Astrocyte of the spinal cord (primary cell): ENCODE measurements around the gene AP5S1.

ENCODE experiments used
- DNase-seq: peaks from one replicate; pipeline ENCODE4 v3.0.0; 2011; ENCODE audit warnings: low read depth, low spot score
- H3K4me3 ChIP-seq: 2 replicates; pipeline ENCODE4 v1.5.1; 2011; ENCODE audit warnings: low read depth, mild to moderate bottlenecking, low read length, moderate library complexity
- in situ Hi-C: cut with HindIII; loops from 2 replicates; pipeline ENCODE4 v1.10.0; 2017; ENCODE audit warnings: low sequenced_read_pairs
- TF ChIP-seq, protein P1 (sequence below): IDR thresholded peaks from 2 replicates; pipeline ENCODE4 v1.5.1; 2012; ENCODE audit warnings: low read depth, mild to moderate bottlenecking, low read length, inconsistent platforms

AP5S1 gene

DNA sequence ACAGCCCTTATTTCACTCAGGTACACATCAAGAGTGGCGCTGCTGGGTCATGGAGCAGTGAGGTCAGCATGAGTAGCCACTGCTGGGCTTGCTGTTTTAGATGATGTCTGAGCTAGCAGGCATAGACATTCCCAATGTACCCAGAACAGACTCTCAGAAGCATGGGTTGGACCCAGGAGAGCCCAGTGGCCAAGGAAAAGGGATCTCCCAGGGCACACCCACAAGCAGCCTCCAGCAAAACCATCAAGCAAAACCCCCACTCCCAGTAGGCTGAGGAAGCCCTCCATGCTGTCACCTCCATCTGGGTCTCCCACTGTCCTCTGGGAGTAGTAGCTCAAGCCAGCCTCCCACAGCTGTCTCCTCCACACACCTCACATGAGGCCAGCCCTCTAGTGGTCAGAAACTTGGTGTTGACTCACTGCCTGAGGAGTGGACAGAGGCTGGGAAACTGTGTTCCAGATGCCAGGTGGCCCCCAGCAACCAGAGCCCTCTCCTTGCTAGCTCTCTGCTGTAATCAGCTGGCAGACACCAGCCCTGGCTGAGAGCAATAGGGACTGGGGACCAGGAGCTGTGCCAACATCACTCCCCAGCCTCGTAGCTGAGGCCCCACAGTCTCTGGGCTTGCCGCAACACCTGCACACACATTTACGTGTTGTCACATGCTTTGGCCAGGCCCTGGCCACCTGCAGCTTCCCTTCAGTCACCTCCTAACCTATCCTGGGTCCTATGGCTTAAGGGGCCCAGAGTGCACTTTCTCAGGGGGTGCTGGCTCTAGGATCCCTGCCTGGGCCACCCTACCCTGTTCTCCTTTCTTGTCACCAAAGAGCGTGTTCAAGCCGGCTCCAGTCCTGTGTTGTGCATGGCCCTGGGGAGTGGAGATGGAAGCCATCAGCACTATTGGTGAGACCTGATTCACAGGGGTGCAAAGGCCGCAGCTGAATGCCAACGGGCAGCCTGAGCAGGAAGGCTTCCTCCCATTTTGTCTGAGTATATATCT lies 1.9 kb upstream of the AP5S1 start:
- TF ChIP-seq, protein P1, sequence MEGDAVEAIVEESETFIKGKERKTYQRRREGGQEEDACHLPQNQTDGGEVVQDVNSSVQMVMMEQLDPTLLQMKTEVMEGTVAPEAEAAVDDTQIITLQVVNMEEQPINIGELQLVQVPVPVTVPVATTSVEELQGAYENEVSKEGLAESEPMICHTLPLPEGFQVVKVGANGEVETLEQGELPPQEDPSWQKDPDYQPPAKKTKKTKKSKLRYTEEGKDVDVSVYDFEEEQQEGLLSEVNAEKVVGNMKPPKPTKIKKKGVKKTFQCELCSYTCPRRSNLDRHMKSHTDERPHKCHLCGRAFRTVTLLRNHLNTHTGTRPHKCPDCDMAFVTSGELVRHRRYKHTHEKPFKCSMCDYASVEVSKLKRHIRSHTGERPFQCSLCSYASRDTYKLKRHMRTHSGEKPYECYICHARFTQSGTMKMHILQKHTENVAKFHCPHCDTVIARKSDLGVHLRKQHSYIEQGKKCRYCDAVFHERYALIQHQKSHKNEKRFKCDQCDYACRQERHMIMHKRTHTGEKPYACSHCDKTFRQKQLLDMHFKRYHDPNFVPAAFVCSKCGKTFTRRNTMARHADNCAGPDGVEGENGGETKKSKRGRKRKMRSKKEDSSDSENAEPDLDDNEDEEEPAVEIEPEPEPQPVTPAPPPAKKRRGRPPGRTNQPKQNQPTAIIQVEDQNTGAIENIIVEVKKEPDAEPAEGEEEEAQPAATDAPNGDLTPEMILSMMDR = peak; percentile 84
- in situ Hi-C loops = no loop called here
- DNase-seq = peak; percentile 79
- no peak overlapping the region for H3K4me3 ChIP-seq

DNA sequence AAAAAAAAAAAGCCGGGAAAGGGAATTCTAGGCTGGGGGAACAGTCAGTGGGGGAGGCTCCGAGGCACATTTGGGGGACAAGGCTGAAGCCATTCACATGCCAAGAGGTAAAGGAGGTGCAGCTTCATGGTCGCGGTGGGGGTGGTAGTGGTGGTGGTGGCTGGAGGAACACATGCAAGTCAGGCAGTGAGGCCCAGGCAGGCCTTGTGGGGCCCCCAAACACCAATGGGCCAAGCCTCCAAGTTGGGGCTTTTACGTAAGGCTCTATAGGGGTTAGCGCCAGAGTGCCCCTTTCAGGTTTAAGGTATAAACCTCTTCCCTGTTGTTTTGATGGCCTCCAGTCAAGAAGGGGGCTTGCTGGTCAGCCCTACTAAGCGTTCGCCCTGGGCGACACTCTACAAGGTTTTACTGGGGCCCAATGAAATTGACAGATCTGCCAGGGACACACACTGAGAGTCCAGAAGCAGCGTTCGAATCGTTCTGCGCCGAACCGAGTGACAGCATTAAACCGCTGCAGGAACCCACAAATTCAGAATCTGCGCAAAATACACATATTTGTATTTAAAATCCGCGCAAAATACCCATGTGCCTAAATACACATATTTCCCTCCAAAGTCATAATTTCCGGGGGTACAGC lies 818 bp upstream of the AP5S1 start:
- no peak for DNase-seq
- peak overlapping the region; percentile 57 for H3K4me3 ChIP-seq
- in situ Hi-C loops = no loop called here
- TF ChIP-seq, protein P1 = no peak

DNA sequence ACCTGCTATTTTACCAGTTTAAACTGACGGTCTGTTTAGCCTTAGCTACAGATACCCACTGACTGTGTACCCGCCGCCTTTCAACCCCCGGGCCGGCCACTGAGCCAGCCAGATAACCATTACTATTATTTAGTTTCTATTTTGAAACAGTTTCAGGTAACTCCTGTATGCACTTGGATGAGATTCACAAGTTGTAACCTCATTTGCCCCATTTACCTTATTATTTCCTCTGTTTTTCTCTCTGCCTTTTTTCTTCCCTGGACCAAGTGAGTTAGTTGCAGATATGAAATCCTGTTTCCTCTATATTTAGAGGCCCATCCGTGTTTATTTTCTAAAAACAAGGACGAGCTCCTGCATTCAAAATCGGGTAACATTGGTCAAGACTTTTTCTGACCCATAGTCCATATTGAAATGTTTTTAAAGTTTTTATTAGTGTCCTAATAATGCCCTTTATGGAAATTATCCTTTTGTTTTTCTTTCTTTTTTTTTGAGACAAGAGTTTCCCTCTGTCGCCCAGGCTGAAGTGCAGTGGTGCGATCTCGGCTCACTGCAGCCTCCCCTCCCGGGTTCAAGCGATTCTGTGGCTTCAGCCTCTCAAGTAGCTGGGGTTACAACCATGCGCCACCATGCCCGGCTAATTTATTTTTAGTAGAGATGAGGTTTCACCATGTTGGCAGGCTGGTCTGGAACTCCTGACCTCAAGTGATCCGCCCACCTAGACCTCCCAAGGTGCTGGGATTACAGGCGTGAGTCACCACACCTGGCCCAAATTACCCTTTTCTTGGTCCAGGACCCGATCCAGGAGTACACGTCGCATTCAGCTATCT lies 767 bp downstream of the AP5S1 start:
- peak overlapping the region; percentile 57 for H3K4me3 ChIP-seq
- TF ChIP-seq, protein P1 = no peak
- DNase-seq = no peak
- in situ Hi-C loops = no loop called here

DNA sequence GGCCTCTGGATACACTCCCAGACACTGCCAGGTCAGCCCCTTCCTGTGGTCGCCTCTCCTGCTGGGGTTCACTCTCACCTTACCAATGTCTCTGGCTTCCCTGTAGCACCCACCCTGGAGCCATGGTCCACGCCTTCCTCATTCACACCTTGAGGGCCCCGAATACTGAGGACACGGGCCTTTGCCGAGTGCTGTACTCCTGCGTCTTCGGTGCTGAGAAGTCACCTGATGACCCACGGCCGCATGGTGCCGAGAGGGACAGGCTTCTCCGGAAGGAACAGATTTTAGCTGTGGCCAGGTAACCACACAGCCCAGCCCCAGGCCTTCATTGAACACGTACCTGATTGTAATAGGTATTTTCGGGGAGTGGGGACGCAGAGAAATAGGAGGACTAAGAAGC lies 1.6 kb downstream of the AP5S1 start:
- no peak overlapping the region for H3K4me3 ChIP-seq
- TF ChIP-seq, protein P1 = no peak
- in situ Hi-C loops = no loop called here
- DNase-seq = no peak

DNA sequence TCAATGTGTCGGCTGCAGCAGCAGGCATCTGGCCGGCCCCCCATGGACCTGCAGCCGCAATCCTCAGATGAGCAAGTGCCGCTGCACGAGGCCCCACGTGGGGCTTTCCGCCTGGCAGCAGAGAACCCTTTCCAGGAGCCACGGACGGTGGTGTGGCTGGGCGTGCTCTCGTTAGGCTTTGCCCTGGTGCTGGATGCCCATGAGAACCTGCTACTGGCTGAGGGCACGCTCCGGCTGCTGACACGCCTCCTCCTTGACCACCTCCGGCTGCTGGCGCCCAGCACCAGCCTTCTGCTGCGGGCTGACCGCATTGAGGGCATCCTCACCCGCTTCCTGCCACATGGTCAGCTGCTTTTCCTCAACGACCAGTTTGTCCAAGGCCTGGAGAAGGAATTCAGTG lies 3.5 kb downstream of the AP5S1 start:
- no peak for DNase-seq
- TF ChIP-seq, protein P1 = no peak
- H3K4me3 ChIP-seq = no peak overlapping the region
- in situ Hi-C loops = no loop called here

DNA sequence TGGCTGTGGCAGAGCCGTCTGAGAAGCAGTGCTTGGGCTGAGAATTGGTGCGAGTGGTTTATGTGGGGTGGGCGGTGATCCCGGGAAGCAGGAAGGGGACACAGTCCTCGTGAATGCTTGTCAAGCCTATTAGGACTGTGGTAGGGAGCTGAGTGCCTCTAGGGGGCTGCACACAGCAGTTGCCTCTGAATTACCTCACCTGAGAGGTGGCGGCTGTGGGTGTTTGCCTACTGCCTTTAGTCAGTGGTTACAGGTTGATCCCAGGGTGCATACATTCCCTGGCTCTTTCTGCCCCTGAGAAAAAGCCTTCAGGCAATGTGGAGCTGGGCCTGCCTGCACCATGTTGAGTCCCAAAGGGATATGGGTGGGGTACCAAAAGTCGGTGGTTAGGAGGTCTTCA lies 5.2 kb downstream of the AP5S1 start:
- no peak for DNase-seq
- H3K4me3 ChIP-seq = no peak overlapping the region
- in situ Hi-C loops = no loop called here
- TF ChIP-seq, protein P1 = no peak
